NCI-H2196 (cell line): Measurements from ENCODE around the gene TYRO3.

Experiments used
- DNase-seq: peaks from one replicate; lab custom pipeline; 2025; ENCODE audit not compliant: unreplicated experiment; lab: John Stamatoyannopoulos, UW

Gene TYRO3

DNA sequence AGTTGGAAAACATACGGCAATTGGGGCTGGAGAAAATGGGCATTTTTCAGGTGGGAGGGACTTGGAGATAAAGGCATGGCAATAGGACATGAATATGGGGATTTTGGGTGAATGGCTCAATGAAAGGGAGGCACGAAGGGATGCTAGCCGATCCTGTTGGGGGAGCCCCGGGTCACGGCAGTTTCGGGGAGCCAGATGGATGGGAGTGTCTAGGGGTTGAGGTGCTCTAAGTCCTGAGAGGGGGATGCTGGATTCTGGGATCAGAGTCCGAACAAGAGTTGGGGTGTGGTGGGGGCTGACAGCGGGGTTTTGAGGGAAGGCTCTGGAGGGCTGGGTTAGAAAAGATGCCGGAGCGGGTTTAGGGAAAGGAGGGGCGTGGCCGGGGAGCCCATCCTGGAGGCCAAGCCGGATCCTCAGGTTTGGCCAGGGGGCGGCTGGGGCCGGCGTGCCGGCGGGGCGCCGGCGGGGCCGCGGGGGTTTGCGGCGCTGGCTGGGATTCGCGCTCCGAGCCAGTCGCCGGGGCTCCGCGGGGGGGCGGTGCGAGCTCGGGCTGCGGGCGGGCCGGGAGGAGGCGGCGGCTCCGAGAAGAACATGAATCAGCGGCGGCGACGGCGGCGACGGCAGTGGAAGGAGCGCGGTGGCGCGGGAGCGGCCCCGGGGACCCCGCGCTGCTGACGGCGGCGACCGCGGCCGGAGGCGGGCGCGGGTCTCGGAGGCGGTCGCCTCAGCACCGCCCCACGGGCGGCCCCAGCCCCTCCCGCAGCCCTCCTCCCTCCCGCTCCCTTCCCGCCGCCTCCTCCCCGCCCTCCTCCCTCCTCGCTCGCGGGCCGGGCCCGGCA is at the start of gene TYRO3:
TYRO3 (plus strand) TSS at position 813 of the 839 bp plus-strand sequence. CDS start 46 bp downstream, outside the sequence.
- peak; percentile 23 for DNase-seq

DNA sequence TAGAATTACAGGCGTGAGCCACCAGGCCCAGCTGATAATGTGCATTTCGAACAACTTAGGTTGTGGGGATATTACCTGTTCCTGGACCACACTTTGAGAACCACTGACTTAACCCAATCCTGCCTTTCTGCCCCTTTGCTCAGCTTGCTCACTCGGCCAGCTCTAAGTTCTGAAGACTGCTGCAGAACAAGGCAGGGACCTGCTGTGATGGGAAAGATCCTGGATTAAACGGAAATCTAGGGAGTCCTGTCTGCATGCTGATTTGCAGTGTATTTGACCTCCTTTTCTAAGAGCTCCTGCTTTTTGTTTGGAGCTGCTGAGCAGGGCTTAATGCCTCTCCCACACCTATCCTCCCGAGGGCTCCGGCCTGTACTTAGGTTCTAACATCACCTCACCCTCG is 48.3 kb upstream of the TYRO3 start:
- no peak for DNase-seq

DNA sequence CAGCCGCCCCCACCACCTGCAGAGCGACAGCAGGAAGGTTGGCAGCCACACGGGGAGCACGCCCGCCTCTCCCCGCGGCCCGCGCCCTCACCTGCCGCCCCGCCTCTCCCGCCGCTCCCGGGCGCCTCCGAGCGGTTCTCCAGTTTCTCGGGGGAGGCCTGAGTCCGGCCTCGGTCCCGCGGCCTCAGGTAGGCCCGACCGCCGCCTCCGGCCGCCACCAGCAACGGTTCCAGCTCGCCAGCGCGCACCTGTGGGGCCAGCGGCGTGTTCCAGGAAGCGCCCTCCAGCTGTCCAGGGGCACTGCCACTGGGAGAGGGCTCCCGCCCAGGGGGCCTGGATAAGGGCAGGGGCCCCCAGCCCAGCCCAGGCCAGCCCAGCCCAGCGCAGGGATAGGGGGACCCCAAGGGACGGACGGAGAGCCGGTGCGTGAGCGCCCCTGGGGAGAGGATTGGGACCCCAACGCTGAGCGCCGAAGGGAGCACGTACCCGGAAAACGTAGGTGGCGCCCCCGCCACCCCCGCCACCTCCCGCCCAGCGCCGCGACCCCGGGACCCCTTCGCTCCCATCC is 47.6 kb upstream of the TYRO3 start:
- no peak for DNase-seq

DNA sequence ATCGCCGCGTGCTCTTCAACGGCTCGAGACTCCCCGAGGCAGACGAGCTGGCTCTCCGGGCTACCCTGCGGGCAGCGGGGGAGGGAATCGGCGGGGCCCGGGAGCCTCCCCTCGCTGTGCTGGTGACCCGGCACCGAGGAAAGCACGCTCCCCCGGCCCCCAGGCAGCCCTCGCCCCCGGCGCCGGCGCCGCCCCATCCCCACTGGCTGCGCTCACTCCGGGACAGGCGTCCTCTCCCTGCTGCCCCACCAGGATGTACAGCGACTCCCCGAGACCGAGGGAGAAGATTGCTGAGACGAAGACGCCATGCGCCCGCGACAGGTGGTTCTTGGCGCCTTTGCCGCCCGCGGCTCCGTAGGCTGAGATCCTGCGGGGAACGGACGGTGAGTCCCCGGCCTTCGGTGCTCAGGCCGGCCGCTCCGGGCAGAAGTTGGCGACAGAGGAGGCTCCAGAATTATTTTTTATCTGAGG is 47.1 kb upstream of the TYRO3 start:
- no peak for DNase-seq

DNA sequence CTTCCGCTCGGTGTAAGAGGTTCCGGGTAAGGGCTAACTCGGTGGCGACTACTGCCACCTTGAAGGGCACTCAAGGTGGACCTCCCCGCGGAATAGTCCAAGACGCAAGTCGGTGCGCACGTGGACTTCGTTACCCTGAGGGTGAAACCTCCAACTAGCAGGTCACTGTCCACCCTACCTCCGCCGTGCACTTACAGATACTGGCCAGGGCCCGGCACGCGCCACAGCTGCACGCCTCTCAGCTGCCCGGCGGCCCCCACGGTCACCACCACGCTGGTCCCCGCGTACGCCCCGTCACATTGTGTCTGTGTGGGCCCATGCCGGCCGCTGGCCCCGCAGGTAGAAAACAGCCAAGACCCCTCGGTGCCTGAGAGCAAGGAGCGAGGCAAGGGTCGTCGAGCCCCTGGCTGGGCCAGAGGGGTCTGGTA is 46.5 kb upstream of the TYRO3 start:
- DNase-seq = no peak

DNA sequence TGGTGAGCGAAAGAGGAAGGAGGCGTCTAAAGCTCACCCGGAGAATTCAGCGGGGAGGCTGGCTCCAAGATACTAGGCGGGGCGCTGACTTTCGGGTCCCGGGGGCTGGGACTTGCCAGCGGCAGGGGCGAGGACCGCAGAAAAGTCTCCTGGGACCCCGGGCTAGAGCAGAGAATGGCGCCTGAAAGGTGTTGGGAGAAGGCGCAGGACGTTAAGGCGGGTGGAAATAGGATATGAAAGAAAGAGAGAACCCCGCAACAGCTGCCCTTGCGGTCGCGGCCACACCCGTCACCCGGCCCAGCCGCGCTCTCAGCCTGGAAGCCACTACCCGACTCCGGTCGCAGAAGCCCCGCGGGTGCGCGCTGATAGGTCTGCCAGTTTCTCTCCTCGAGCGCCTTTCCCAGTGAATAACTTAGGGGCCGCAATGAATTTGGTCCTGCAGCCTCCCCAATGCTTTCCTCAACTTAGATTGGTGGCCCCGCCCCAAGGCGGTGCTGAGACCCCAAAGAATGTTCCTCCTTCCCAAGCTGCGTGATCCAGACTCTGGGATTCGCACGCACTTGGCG is 46.0 kb upstream of the TYRO3 start:
- no peak for DNase-seq

DNA sequence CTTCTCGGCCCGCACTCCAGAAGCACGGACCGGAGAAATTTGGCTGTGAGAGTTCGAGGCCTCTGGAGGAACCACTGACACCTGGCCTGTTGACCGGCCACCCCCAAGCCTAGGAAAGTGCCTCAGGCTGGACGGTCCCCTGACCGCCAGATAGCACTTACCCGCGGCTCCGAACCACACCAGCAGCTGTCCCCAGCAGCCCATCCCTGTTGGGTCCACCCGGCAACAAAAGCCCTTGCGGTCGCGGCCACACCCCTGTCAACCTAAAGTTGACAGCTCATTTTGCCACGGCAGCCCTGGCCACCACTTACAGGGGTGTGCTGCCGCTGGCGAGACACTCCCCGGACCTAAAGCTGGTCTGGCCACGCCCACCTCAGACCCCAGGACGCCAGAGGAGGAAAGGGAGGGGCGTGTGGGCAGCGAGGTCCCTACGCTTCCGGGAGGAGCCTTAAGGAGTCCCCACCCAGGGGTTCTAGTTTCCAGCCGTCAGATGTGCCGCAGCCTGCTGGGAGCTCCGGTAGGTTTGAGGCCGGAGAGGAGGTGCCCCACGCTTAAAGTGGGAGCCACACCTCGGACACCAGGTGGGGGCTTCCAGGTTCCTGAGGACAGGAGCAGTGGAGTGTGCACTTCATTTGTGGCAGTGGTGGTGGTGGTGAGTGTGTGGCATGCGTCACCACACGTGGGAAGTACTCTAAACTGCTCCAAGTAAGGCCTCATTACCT is 45.3 kb upstream of the TYRO3 start, which contains the start of gene LTK:
LTK (minus strand) TSS at position 322 of the 722 bp plus-strand sequence; CDS start at position 204, 118 bp downstream.
- no peak for DNase-seq

DNA sequence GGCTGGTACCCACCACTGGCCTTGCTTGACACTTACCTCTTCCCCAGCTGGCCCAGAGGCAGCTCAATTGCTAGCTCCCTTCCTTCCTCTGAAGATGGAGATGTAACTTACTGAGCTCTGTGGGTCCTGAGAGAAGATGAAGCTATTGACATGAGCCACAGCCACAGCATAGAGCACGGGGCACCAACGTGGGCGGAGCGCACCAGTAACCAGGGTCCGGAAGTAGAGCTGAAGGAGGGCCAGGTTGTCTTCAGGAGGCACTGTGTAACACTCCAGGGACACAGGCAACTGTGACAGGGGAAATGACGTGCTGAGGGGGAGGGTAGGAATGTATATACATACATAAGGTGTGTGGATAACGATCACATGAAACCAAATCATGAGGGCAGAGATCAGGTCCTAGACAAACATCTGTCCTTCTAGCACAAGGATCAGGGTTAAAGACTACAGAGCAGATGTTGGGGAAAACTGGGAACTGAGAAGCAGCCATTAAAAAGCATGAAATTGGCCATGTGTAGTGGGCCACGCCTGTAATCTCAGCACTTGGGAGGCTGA is 41.0 kb upstream of the TYRO3 start:
- DNase-seq = no peak

DNA sequence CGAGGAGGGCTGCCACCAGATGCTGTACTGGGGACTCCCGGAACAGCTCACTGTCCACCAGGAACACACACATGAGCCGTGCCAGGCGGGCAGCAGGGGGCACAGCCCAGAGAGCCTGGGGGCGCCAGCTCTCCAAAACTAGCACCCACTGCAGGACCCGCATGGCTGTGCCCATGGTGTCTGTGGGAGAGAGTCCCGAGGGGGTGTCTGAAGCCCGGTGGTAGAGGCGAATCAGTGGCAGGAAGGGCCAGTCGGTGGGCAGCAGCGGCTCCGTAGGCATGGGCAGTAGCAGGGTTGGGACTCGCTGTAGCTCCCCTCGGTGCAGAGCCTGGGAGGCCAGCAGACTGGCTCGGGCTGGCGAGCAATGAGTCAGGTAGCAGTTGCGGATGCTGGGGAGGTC is 38.4 kb upstream of the TYRO3 start:
- DNase-seq = no peak

DNA sequence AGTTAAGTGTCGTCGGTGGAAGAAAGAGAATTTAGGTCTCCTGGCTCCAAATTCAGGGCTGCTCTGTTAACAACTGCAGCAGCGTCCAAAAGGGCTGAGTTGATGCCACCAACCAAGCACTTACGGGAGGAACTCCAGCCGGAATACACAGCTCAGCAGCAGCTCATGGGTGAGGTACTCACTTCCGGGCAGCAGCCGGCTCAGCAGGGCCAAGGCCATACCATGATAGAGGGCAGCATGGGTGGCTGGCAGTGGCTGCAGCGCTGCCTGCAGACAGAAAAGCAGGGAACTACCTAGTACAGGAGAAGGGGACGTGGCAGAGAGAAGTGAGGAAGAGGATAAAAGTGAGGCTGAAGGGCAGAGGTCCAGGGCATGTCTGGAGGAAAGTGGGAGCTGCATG is 37.4 kb upstream of the TYRO3 start:
- no peak for DNase-seq

DNA sequence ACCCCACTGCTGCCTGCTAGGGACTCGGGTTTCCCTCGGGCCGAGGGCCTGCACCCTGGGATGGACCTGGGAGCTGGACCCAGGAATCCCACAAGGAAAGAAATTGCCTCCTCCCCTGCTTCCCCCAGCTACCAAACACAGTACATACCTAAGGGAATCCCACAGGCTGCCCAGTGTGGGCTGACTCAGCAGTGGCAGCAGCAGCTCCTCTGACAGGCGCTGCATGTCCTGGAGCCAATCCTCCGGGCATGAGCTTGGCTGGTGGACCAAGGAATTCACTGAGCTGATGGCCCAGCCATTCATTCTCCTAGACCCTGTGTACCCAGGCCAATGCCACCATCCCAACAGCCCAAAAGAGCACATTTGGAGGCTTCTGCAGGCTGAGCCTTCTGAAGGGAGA is 35.9 kb upstream of the TYRO3 start:
- DNase-seq = no peak

DNA sequence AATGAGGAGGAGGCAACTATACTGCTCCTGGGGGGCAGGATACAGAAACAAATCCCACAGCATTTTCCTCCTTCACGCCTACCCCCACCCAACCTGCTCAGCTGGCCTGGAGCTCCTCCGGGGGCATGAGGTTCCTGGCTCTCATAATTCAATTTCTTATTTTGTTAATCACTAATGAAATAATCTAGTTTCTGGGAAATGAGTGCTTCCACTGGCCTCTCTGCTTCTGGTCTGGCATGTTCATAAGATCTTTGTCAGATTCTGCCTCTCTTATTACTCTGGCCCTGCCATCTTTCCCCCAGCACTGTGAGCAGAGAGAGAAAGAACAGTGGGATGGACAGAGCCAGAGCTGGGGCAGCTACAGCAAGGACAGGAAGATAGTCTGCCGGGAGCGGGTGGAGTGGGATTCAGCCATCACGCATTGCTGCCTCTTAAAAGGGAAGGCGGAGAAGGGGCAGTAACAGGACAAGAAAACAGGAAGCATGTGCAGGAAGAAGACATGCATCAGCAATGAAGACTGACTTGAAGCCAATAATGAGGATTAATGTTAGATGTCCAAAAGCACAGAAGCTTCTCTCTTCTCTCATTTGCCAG is 28.6 kb upstream of the TYRO3 start:
- no peak for DNase-seq

DNA sequence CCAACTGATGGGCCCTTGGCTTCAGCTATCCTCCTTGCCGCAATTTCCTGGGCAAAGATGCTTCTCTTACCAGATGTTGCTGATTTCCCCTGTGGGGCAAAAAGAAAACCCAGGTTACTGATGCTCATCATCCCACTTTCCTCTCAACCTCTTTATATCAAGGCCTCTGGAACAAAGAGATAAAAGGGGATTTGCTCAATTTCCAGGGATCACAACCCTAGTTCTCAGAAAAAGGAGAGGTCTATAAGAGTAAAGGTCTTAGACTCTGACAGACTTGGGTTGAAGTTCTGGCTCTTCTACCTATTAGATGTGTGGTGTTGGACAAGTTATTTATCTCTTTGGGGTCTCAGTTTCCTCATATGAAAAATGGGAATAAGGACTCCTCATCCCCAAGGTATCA is 23.5 kb upstream of the TYRO3 start:
- no peak for DNase-seq

DNA sequence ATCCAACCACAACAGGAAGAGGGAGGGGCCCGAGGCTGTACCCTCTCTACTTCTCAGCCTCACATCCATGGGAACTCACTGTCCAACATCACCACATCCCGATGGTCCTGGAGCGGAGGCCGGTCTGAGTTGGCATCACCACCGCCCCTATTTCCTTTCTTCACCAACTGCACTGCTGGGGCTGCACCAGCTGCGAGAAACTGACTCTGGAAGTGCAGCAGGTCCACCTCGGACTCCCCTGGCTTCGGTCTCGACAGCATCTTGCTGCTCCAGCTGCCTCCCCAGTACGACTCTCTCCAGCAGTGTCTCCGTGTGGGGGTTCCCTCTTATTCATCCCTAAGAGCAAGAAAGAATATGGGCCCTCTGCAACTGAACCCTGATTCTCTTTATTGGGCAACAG is 22.1 kb upstream of the TYRO3 start:
- DNase-seq = no peak

DNA sequence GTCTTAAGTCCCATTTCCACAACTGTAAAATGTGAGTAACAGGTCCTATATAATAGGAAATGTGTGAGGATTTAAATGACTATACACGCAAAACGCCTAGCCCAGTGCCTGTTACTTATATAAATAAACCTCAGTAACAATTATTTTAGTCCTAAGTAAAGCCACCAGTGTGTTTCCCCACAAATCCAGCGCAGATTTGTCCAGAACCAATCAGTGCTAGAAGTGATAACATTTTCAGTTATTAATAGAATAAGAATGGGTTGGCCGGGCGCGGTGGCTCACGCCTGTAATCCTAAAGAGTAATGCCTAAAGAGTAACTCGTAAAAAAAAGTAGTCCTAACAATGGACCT is 15.5 kb upstream of the TYRO3 start:
- no peak for DNase-seq

DNA sequence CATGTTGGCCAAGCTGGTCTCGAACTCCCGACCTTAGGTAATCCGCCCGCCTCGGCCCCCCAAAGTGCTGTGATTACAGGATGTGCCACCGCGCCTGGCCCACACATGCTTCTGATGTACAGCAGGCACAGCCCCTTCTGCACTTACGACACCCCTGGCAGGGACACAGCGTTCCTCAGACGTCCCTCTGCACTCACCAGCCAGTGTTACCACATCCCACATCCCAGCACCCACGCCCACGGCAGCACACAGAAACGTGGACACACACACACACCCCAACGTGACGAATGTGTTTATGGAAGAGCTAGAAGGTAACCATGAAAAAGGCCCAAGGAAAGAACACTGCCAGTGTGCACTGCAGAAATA is 14.4 kb upstream of the TYRO3 start:
- DNase-seq = no peak

DNA sequence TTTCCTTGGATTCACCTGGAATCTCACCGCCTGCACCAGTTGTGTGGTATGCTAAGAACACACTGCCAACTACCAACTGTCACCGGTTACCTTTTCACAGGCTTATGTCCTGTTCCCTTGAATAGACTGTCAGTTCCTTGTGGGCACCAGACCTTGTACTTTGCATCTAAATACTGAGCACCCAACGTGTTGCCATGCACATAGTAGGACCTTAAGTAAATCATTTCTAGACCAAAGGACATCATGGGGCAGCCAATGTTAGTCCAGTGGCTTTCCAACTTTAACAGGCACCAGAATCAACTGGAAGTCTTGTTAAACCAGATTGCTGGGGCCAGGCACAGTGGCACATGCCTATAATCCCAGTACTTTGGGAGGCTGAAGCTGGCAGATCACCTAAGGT is 13.8 kb upstream of the TYRO3 start:
- no peak for DNase-seq

DNA sequence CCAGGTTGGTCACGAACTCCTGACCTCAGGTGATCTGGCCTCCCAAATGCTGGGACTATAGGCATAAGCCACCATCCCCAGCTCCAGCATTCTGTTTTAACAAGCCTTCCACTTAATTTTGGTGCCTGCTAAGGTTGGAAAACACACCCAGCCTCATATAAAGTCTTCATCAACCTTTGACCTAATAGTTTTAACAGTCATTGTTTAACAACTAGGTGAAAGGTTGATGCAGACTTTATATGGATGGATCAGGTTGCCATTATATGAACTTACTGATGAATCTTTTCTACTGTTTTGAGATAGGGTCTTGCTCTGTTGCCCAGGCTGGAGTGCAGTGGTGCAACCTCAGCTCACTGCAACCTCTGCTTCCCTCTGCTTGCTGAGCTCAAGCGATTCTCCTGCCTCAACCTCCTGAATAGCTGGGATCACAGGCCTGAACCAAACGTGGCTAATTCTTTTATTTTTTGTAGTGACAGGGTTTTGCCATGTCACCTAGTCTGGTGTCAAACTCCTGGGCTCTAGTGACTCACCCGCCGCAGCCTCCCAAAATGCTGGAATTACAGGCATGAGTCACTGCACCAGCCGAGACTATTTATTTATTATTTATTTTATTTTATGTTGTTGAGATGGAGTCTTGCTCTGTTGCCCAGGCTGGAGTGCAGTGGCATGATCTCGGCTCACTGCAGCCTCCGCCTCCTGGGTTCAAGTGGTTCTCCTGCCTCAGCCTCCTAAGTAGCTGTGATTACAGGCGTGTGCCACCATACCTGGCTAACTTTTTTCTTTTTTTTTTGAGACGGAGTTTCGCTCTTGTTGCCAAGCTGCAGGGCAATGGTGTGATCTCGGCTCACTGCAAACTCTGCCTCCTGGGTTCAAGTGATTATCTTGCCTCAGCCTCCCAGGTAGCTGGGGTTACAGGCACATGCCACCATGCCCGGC is 11.9 kb upstream of the TYRO3 start:
- no peak for DNase-seq

DNA sequence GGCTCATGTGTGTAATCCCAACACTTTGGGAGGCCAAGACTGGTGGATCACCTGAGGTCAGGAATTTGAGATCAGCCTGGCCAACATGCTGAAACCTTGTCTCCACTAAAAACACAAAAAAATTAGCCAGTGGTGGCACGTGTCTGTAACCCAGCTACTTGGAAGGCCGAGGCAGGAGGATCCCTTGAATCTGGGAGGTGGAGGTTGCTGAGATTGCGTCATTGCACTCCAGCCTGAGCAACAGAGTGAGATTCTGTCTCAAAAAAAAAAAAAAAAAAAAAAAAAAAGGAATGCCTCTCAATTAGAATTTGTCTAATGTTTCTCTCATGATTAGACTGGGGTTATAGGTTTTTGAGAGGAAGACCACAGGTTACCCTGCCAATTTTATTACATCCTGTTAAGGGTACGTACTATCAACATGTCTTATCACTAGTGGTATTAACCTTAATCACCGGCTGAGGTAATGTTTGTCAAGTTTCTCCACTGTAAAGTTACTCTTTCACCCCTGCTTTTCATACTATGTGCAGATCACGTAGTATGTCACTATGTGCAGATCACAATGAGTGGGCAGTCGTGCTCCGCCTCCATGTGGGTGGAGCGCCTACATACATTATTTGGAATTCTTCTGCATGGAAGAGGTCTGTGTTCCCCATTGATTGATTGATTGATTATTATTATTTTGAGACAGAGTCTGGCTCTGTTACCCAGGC is 8.8 kb upstream of the TYRO3 start:
- no peak for DNase-seq
